Muscle of back (tissue), 11 donors: ENCODE results near the gene ACSS1. TPM values are rescaled to one million over a fixed set of nuclear protein-coding genes. Genes with fewer than 3 reads are reported as not detected.

ENCODE experiments used
- DNase-seq, 3 donors: peaks; one replicate each; pipeline versions ENCODE4 v3.0.0 to v3.0.0-alpha.2; 2013
- polyA plus RNA-seq, 10 donors: library from polyadenylated mRNA; unstranded; fragments of 120-200 nt; gene quantifications; one replicate each; pipeline ENCODE4 v1.2.1, GENCODE V29; 2013; ENCODE audit not compliant: insufficient read length in 10 of 10

Gene ACSS1
- polyA plus RNA-seq, 10 donors: 16.3 to 30.2 (median 18.9) TPM

DNA sequence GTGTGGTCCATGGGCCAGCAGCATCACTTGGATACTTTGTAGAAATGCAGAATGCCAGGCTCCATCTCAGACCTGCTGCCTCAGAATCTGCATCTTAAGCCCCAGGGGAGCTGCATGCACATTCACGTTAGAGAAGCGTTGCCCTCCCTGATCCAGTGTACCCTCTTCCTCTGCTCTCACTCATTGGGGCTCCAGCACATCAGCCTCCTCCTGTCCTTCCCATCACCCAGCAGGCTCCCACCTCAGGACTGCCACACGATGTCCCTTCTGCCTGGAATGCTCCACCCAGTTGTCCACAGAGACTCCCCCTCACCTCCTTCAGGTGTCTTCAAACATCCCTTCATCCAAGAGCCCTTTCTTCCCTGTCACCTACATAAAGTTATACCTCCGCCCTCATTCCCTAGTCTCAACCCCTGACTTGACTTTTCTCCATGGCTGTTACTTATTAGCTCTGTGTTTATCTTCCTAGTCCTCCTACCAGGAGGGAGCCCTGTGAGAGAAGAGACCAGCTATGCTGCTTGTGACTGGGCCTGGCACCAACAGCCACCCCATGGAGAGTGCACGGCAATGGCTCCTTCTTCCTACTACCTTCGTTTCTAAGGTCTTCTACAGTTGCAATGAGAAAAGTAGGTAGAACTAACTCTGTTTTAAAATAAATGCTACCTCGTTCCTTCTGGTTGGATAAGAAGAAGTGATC lies 3.3 kb upstream of the ACSS1 start:
- no peak for DNase-seq

DNA sequence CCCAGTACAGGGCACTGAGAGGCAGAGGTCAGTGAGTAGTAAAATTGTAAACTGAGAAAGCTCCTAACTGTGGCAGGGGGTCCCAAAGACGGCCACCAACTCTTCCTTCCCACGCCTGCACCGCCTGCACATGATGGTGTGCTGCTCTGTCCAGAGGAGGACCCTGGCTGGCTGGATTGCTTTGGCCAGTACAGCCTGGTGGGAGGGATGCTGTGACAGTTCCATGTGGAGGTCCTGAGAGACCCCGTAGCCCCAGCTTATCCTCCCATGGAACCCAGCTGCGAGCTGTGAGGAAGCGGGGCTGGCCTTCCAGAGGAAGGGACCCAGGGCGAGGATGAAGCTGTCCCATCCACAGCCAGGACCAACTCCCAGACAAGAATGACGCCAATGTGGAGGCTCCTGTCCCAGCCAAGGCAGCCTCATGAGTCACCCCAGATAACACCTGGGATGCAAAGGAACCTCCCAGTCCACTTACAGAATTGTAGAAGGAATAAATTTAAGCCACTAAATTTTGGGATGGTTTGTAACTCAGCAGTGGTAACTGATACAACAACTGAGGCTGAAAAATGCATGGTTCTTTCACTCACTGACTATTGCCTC lies 2.0 kb upstream of the ACSS1 start:
- DNase-seq: no peak

DNA sequence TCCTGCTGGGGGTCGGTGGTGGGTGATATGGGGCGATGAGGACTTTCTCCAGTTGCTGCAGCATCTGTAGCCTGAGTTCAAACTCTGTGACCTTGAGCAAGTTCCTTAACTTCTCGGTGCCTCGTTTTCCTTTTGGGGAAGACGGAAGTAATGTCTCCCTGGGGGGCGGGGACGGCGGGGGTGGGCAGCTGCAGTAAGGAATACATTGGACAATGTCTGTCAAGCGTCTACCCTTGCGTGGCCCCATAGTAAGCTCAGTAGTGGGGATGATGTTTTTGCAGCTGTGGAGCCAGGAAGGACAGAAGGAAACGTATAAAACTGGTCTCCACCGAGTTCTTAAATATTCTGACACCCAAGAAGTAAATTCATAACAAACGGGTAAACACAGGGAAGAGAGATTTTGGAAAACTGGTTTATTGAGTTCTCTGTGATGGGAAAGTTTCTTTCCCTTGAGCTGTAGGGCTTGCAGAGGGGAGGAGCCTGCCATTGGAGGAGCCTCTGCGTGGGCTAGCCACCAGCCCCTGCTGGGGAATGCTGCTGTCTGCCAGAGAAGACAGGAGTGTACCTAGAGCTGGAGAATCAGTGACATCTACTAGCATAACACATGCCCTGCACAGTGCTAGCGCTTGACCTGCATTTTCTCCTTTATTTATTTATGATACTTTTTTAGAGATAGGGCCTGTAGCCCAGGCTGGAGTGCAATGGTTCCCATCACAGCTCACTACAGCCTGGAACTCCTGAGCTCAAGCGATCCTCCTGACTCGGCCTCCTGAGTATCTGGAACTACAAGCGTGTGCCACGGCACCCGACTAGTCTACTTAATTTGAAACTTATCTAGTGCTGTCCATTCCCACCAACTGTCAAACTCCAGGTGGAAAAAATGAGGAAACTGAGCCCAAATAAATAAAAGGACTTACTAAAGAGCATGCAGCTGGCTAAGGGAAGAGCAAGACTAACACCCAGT lies 1.2 kb upstream of the ACSS1 start:
- DNase-seq: peak in 2 of 3 donors; percentile 27 to 75

DNA sequence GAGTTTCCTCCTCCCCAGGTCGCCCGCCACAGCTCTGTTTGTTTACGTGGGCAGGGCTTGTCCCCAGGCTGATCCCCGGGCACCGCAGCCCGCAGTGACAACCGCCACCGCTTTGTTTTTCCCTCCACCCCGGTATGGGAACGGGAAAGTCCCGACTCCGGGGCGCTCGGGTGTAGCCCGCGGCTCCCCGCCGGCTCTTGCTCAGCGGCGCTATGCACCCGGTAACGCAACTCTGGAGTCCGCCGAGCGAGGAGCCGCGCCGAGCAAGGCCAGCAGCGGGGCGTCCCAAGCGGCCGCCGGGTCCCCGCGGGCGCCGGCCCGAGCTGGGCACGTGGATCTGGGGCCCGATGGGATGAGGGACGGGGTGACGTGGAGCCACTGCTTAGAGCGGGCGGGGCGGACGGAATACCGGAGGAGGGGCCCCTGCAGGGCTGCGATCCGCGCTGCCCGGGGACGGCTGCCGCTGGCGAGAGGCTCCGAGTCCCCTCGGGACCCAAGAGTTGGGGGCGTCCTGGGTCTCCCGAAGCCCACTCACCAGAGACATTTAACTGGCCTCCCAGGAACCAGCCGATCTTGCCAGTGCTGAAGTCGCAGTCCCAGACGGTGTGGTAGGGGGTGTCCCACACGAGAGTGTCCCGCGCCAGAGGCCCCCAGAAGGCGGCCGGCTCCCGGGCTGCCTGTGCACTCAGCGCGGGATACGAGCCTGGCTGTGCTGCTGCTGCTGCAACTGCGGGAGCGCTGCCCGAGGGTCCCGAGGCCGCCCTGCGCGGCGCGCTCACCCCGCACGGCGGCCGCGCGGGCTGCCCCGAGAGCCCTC lies 497 bp downstream of the ACSS1 start:
- peak in 2 of 3 donors; percentile 60 to 84 for DNase-seq

DNA sequence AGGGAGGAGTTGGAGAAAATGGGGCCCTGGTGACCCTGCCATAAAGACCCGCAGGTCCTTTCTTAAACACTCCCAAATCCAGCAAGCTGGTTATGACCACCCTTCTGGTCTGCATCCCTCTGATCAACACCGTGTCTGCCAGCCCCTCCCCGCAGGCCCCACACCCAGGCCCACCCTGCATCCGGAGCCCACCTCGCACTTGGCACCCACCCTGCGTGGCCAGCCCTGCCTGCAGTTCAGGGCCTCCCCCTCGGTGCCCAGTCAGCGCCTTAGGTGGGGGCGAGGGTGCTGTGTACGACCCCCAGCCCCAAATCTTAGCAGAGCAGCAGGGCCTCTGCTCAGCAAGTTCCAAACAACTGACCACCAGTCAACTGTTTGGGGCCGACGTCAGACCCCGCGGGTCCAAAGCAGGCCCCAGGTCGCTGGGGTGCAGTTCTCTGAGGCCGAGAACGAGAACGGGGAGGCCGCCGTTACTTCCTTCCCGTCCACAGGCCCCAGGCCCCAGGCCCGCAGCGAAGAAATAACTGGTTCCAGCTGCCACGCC lies 1.2 kb downstream of the ACSS1 start:
- no peak for DNase-seq

DNA sequence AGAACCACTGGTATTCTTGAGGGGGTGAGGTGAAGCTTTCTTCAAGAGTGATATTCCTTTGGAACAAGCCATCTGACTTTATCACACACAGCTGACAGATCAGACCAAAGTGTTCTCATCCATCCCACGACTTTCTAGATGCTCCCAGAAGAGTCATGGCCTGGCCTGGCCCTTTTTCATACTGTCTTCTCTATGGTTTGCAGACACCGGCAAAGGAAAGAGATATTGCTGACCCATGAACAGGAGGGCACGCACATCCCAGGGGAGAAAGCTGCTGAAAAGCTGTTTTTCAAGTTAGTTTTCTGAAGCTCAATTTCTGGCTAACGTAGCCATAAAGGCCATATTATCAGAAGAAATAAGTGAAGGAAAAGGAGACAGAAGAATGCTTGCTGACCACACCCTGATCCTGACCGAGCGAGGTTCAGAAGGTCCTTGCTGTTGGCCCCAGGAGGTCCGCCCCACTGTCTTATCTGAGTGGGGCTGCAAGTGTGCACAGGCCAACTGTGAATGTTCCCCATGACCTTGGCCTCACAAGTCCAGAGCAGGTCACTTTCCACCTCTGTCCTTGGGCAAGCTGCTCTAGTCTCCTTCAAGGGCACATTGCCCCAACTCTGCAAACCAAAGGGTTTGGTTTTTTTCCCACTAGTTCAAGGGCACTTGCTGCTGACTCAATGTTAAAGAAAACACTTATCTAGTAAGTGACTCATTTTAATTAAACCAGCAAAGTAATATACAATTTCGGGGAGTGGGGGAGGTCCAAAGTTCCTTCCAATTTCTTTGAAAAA lies 2.0 kb downstream of the ACSS1 start:
- no peak for DNase-seq

GRCh38 chr20:25054995-25055629 lies 2.8 kb downstream of the ACSS1 start:
- DNase-seq: no peak

DNA sequence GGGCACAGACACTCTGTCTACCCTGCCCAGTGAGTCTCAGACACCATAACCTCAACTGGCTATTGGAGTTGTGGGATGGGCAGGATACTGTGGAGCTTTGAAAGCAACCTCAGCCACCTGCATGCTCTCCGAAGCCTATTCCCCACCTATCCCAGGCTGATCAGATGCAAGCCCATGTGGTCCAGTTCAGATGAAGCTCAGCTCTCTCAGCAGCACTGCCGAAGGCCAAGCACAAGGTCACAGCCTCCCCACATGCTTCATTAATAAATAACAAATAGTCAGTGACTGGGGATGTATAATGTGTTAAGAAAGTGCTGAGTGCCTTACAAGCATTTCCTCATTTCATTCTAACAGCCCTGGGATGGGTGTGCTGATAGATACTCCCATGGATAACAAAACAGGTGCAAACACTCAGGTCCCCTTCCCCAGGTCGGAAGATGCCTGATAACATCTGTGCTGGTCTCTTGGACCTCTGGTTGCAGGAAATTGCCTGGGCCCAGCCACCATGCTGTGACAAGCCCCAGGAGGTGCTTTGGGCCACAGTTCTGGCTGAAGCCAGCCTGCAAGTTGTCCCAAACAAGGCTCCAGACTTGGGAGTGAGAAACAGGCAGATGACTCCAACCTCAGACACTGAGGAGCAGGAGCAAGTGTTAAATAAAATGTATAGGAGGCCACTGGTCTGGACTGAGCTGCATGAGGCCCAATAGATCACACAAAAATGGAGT lies 3.7 kb downstream of the ACSS1 start:
- no peak for DNase-seq

DNA sequence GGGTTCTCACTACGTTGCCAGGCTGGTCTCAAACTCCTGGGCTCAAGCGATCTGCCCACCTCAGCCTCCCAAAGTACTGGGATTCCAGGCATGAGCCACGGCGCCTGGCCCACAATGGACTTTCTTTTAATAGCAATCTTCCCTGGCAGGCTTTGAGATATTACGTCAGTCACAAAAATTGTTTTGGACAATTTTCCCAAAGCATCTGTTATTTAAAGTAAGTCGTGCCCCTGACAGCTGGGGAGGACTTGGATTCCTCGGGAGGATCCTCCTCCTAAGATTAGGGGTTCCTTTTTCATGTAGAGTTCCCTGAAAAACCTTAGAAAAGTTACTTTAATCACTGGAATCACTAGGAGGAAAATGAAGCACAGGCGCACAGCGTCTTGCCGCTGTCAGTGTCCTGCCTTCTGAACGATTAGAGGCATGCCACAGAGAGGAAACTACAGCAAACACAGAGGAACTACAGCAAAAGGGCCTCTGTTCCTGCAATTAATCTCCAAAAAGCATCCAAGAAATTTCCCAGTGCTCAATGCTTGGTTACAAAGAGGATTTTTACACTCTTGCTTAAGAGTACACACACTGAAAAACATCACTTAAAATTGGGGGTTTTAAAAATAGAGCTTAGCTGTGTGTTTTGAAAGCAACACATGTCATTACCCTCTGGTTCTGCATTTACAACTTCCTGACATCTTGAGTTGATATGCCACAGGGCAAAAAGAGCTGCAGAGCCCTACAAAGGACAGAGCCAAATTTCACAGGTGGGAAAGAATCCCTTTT lies 4.5 kb downstream of the ACSS1 start:
- peak; percentile 82 to 94 (median 90) for DNase-seq

DNA sequence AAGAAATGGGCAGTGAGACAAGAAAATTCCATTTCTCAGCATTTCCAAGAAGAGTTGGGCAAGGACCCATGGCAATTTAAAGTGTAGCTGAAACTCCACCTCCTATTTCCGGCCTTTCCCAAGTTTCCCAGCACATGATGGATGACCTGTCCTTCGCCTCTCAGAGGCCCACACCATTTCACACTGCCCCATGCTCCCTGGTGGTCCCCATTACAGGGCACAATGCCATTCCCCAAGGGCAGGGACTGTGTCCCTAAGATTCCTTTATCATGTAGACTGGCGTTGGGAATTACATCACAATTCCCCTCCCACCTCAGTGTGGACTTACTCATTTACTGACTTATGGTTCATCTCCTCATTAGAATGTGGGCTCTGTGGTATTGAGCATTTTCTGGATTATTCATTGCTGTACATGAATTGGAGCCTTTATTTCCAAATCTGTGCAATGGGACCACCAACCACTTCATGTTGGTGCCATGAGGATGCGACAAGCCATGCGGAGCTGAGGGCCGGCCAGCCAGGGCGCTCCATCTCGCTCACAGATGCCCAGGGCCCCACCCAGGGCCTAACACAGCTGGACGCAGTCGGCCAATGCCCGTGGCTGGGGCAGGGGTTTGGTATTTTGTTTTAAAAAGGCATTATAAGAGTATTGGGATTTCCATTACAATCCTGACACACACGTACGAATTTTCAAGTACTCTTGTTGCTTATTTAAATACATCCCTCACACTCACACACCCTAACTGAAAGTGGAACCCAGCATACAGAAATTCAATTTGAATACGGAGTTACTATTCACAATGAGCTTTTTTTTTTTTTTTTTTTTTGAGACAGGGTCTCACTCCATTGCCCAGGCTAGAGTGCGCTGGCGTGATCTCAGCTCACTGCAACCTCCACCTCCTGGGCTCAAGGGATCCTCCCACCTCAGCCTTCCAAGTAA lies 5.4 kb downstream of the ACSS1 start:
- DNase-seq: peak in 2 of 3 donors; percentile 49 to 63

- DNase-seq: no peak
Measured at GRCh38 chr20:25051386-25052155, 6.4 kb downstream of the ACSS1 start.

DNA sequence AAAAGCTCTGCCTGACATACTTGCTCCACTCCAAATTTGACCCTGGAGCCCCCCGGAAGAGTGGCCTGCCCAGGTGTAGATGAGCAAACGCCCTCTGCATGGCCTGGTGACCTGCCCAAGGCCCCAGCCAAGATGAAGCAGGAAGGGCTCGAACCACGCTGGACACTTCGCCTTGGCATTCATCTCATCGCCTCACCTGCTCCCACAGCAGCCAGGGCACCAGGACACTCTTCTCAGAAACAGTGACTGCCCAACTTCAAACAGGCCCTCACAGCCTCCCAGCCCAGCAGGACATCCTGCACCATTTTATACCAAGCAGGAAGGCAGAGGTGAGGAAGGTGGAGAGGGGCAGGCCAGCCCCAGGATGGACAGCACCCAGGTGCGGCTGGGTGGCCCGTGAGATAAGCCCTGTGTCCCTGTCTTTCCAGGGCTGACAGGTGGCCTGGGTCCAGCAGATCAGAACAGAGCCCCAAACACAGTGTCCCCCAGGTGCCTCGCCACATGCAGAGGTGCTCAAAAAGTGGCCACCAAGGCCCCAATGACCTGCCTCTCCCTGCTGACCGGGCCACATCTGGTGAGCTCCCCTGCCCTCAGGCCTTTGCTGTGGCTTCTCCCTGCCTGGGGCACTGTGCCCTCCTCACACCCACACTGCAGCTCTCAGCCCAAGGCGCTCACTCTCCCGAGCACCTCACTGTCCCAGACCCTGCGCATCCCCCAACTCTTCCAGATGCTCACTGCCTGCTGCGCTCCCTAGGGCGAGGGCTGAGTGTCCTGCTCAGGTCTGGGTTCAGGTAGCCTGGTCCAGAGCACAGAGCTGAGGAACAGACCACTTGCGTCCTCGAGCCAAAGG lies 7.2 kb downstream of the ACSS1 start:
- no peak for DNase-seq

GRCh38 chr20:25050082-25050481 lies 7.9 kb downstream of the ACSS1 start:
- DNase-seq: no peak

DNA sequence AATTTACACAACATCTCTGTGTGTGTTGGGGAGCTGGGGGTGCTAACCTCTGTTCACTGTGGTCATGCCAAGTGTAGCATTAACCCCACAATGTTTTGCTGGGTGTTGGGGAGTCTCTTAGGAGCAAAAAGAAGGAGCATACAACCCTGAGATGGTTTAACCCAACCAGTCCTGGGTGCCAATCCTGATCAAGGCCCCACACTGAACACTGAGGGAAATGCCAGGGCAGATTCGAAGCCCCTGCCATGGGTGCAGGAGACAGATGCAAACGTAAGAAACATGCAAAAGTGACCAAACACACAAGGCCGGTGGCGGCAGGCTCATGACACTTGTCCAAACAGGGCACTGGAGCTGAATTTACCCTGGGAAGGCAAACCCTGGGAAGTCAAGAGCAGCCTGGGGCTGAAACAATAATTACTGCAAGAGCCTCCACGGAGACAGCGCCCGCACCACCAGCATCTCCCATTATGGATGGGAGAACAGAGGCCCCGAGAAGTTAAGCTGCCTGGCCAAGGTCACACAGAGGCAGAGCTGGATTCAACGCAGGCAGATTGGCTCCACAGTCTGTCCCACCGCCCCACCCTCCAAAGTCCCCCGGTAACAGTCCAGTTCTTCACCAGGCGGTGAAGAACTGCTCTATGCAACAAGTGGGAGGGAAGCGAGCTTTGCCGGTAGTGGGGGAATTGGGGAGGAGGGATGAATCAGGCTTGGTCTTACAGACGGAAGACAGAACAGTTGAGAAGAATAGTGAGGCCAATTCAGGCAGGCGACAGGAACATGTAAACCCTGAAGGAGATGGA lies 8.5 kb downstream of the ACSS1 start:
- DNase-seq: no peak

- no peak for DNase-seq
Measured at GRCh38 chr20:25048519-25048952, 9.4 kb downstream of the ACSS1 start.
